NCI-H146 treated with DMSO at 0.1 percent for 48 hours (cell line): Measurements from ENCODE around the gene OPN4.

Experiments
- DNase-seq: peaks from one replicate; lab custom pipeline; 2025; ENCODE audit not compliant: unreplicated experiment; lab: John Stamatoyannopoulos, UW

The OPN4 gene

DNA sequence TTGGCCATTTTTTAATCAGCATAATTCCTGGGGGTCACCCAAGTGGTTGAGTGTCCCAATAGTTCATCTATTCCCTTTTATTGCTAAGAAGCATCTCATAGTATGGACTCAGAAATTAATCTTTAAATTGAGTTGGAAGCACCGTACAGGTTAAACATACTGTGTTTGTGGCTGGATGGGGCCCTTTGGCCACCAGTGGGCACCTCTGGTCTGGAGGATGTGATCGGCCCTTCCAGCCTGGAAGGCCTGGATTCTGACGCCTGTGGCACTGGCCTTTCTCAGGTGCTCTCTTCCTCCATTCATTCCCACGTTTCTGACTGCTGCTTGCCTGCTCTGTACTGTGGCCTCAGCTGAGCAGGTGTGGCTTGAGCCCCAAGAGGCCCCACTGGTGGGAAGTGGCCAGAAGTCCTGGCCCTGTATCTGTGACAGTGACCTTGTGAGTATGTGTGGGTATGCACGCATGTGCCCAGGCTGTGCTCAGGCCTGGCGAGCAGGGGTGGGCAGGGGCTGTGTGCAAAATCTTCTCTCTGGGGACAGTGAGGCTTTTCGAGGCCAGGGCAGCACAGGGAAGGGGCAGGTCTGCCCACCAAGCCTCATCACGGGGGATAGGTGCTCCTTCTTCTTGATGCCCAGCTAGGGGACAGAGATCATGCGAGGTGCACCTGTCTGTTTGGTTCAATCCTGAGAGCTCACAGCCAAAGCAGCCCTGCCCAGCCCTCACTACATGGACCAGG is 44.0 kb downstream of the OPN4 start:
- DNase-seq: no peak

DNA sequence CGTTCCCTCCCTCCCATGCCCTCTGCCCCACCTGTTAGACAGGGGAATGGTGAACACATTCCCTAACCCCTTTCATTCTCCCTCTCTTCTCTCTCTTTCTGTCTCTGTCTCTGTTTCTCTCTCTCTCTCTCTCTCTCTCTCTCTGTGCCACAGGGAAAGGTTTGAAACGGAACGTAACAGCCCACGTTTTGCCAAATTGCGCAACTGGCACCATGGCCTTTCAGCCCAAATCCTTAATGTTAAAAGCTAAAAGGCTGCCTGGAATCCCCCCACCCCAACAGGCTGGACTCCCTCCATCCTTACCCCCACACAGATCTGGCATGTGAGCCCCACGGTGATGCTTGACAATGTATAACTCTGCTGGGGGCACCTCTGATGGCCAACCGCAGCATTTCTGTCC is 44.8 kb downstream of the OPN4 start:
- no peak for DNase-seq

- no peak for DNase-seq
These were observed 45.2 kb downstream of the OPN4 start for GRCh38 chr10:86699541-86699940.

GRCh38 chr10:86699991-86700840 is 45.9 kb downstream of the OPN4 start:
- no peak for DNase-seq

- DNase-seq: no peak
These were observed 46.7 kb downstream of the OPN4 start for GRCh38 chr10:86700851-86701617.

GRCh38 chr10:86703176-86703575 is 48.8 kb downstream of the OPN4 start:
- DNase-seq: no peak

- no peak for DNase-seq
These were observed 50.8 kb downstream of the OPN4 start for GRCh38 chr10:86705139-86705538.

DNA sequence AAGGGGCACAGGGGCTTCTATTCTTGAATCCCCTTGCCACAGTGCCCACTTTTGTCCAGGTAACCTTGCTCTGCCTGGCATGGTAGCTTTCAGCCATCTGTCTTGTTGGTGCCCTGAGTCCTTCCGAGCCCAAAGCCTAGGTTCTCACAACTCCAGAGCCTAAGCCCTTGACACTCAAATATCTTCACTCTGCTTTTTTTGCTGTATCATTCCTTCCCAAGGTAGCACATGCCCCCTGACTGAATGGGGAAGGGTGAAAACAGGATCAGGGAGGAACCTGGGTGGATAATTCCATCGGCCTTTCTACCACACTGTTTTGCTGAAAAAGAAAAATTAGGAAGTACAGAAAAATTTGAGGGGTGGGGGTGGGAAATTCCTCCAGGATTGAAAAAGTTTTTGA is 51.6 kb downstream of the OPN4 start:
- no peak for DNase-seq

- DNase-seq: no peak
These were observed 52.1 kb downstream of the OPN4 start for GRCh38 chr10:86706401-86706841.

GRCh38 chr10:86706977-86707376 is 52.6 kb downstream of the OPN4 start:
- no peak for DNase-seq

DNA sequence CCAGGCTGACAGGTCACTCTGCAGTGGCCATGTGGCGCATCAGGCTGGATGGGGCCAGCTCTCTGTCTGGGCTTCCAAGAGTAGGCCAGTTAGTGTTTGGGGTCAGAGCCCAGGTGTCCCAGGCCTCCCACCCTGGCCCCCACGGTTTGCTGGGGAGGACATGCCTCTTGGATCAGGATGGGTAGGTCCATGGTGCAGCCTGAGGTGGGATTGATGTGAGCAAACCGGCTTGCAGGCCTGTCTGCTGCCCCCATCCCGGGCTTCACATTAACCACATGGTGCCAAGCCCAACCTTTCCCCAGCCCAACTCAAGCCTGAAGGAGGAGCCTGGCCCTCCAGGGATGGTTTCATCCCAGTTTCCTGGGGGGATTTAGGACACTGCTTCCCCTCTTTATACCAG is 53.2 kb downstream of the OPN4 start:
- no peak for DNase-seq

GRCh38 chr10:86708068-86708782 is 53.9 kb downstream of the OPN4 start:
- DNase-seq: no peak

- DNase-seq: no peak
These were observed 54.5 kb downstream of the OPN4 start for GRCh38 chr10:86708783-86709380.

DNA sequence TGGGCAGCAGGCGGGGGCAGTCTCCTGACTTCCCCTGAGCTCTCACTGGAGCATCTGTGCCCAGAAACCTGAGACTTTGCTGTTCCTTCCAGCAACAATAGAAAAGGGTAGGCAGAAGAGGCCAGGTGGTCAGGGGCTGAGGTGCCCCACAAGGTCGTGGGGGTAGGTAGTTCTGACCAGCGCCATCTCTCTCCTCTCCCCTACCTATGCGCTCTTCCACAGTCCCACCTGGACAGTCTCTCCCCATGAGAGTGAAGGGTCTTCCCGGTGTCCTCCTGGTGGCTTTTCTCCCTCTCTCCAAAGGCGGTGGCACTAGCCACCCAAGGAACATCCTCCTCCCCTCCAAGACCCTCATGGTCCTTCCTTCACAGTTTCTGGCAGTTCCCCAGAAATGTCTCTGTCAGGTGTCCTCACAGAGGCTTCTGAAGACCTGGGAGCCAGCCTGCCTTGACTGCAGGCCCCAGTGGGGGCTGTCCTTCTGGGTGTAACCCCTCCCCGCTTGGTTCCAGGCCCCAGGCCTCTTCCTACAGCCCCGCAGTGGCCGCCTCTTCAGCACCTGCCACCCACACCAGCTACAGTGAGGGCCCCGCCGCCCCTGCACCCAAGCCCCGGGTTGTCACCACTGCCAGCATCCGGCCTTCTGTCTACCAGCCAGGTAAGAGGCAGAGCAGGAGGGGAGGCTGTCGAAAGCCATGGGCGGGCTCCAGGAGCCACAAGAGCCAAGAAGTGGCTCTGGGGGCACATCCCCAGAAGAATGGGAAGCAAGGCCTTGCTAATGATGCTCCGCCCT is 55.2 kb downstream of the OPN4 start:
- no peak for DNase-seq

- peak; percentile 70 for DNase-seq
These were observed 56.7 kb downstream of the OPN4 start for GRCh38 chr10:86710987-86711512.

GRCh38 chr10:86711513-86712316 is 57.4 kb downstream of the OPN4 start:
- DNase-seq: peak; percentile 69

DNA sequence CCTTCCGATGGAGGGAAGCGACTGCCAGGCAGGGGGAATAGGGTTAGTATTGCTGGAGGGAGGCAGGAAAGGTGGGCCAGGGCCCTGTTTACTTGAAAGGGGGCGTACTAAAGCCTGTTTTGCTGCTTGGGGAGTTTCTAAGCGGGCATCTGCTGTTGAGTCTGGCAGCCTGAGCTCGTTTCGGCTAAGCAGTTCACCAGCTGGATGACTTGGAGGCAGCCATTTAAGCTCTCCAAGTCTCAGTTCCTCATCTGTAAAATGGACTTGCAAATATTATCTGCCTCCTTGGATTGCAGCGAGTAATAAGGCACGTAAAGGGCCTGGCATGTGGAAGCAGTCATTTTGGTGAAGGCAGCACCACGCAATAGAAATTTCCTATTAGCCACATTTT is 58.0 kb downstream of the OPN4 start:
- no peak for DNase-seq

- DNase-seq: no peak
These were observed 60.9 kb downstream of the OPN4 start for GRCh38 chr10:86715156-86715795.
